ENCODE data around the gene SRPK3.
"Not testable (repeated sequence)": the region's sequence is repeated elsewhere in the genome, so short reads cannot be mapped to it uniquely, and the experiment has no call there.

Gene SRPK3

GRCh38 chrX:153780678-153781427 lies at the start of gene SRPK3:
TSS of gene SRPK3 (plus strand) at chrX:153781041. CDS start at chrX:153781087, 46 bp downstream.
- DNase-seq = no peak

- DNase-seq = no peak
Observed at GRCh38 chrX:153731117-153731844, 49.6 kb upstream of the SRPK3 start.

- no peak for DNase-seq
Observed at GRCh38 chrX:153731845-153732215, 49.0 kb upstream of the SRPK3 start.

- DNase-seq = no peak
Observed at GRCh38 chrX:153732401-153732800, 48.4 kb upstream of the SRPK3 start.

GRCh38 chrX:153733651-153734240 lies 47.1 kb upstream of the SRPK3 start:
- DNase-seq = no peak

GRCh38 chrX:153734871-153735270 lies 46.0 kb upstream of the SRPK3 start:
- DNase-seq = no peak

- no peak for DNase-seq
Observed at GRCh38 chrX:153735274-153735673, 45.6 kb upstream of the SRPK3 start.

GRCh38 chrX:153736071-153736820 lies 44.6 kb upstream of the SRPK3 start:
- DNase-seq = no peak

- DNase-seq = no peak
Observed at GRCh38 chrX:153736871-153737441, 43.9 kb upstream of the SRPK3 start.

GRCh38 chrX:153738056-153738605 lies 42.7 kb upstream of the SRPK3 start:
- no peak for DNase-seq

GRCh38 chrX:153739754-153740486 lies 40.9 kb upstream of the SRPK3 start:
- DNase-seq = no peak

GRCh38 chrX:153740631-153741222 lies 40.1 kb upstream of the SRPK3 start:
- DNase-seq = no peak

- DNase-seq = no peak
Observed at GRCh38 chrX:153741446-153741845, 39.4 kb upstream of the SRPK3 start.

- DNase-seq = not testable (repeated sequence)
Observed at GRCh38 chrX:153742111-153742510, 38.7 kb upstream of the SRPK3 start.

- not testable (repeated sequence) for DNase-seq
Observed at GRCh38 chrX:153742796-153743467, 37.9 kb upstream of the SRPK3 start.

GRCh38 chrX:153743468-153744209 lies 37.2 kb upstream of the SRPK3 start:
- not testable (repeated sequence) for DNase-seq

- no peak for DNase-seq
Observed at GRCh38 chrX:153744210-153745066, 36.4 kb upstream of the SRPK3 start.

GRCh38 chrX:153745067-153745433 lies 35.8 kb upstream of the SRPK3 start:
- not testable (repeated sequence) for DNase-seq

GRCh38 chrX:153746359-153746758 lies 34.5 kb upstream of the SRPK3 start:
- no peak for DNase-seq
